Stomach (tissue), 9 donors: ENCODE data around the gene PPIL6. TPM values are rescaled to one million over a fixed set of nuclear protein-coding genes. Genes with fewer than 3 reads are reported as not detected.

Experiments
- DNase-seq, 2 donors: peaks; one replicate each; pipeline versions ENCODE4 v3.0.0 to v3.0.0-alpha.2; 2013 to 2019
- H3K27ac ChIP-seq, 5 donors: fragments of 200-600 bp in 4 of 5; sonication (generic) in 4 of 5; one replicate each; pipeline ENCODE4 v1.5.1; 2013 to 2019; ENCODE audit warnings: mild to moderate bottlenecking in 1 of 5, moderate library complexity in 1 of 5
- H3K27me3 ChIP-seq, 3 donors: fragments of 200-600 bp; sonication (generic); one replicate each; pipeline ENCODE4 v1.5.1; 2017 to 2019; ENCODE audit warnings: mixed run types in 1 of 3
- H3K36me3 ChIP-seq, 4 donors: fragments of 200-600 bp; sonication (generic); 1 replicate in 3 of 4; 2 replicates in 1 of 4; pipeline ENCODE4 v1.5.1; 2016 to 2019
- H3K4me1 ChIP-seq, 4 donors: fragments of 200-600 bp; sonication (generic); one replicate each; pipeline ENCODE4 v1.5.1; 2016 to 2019
- H3K4me3 ChIP-seq, 4 donors: fragments of 200-600 bp; sonication (generic) in 3 of 4; one replicate each; pipeline ENCODE4 v1.5.1; 2016 to 2019; ENCODE audit warnings: mild to moderate bottlenecking in 1 of 4
- H3K9me3 ChIP-seq, 4 donors: fragments of 200-600 bp; sonication (generic); one replicate each; pipeline ENCODE4 v1.5.1; 2016 to 2019
- EP300 ChIP-seq: sonication (generic); formaldehyde crosslinking; IDR thresholded peaks from one replicate; pipeline ENCODE4 v1.6.1; 2017; ENCODE audit warnings: antibody characterized with exemption
- POLR2A ChIP-seq, 4 donors: fragments of 450-650 bp; IDR thresholded peaks; one replicate each; pipeline ENCODE4 v1.6.1; 2016; ENCODE audit warnings: antibody characterized with exemption in 4 of 4, control low read depth in 2 of 4, mild to moderate bottlenecking in 1 of 4, moderate library complexity in 1 of 4
- POLR2AphosphoS5 ChIP-seq, 3 donors: sonication (generic); formaldehyde crosslinking; IDR thresholded peaks; one replicate each; pipeline ENCODE4 v1.6.1; 2016; ENCODE audit warnings: antibody characterized with exemption in 3 of 3
- whole genome bisulfite sequencing, 5 donors: extraction: QIAGEN DNeasy Blood & Tissue Kit in 3 of 5; methylation state at CpG; one replicate each; pipeline versions ENCODE4 v1.1.5 to v1.1.7; 2013 to 2018; 5-methylcytosine and 5-hydroxymethylcytosine counted together
- intact Hi-C: fragments of 100-400 bp; cut with DNase I; formaldehyde crosslinking; loops from one replicate; pipeline ENCODE4 v1.15.1; 2023; ENCODE audit warnings: low total_unique reads
- polyA plus RNA-seq, 3 donors: library from polyadenylated mRNA; stranded (reverse); fragments of 200-250 nt; gene quantifications; one replicate each; pipeline ENCODE4 v1.2.3, GENCODE V29; 2013
- total RNA-seq, 5 donors: library from RNA; depleted of rRNA; stranded (reverse); fragments of >200 nt; gene quantifications; one replicate each; pipeline versions ENCODE4 v1.1.0 to v1.2.3, GENCODE V29; 2014 to 2016
- TF ChIP-seq, protein P1 (sequence below), 7 experiments: fragments of 450-650 bp in 4 of 7; fragments of 200-600 bp in 3 of 7; sonication (generic) in 3 of 7; IDR thresholded peaks; one replicate each; pipeline ENCODE4 v1.5.1; 2016 to 2019; ENCODE audit warnings: antibody characterized with exemption in 7 of 7, control low read depth in 2 of 7, mild to moderate bottlenecking in 1 of 7
- donor health status: healthy with polysubstance abuse.
- donor health status: Bipolar disorder and iron deficiency.
- donor health status: healthy.

The PPIL6 gene
- total and polyA plus RNA-seq, 8 donors, result 1.0 to 8.6 (median 3.0) TPM; not detected in 2

DNA sequence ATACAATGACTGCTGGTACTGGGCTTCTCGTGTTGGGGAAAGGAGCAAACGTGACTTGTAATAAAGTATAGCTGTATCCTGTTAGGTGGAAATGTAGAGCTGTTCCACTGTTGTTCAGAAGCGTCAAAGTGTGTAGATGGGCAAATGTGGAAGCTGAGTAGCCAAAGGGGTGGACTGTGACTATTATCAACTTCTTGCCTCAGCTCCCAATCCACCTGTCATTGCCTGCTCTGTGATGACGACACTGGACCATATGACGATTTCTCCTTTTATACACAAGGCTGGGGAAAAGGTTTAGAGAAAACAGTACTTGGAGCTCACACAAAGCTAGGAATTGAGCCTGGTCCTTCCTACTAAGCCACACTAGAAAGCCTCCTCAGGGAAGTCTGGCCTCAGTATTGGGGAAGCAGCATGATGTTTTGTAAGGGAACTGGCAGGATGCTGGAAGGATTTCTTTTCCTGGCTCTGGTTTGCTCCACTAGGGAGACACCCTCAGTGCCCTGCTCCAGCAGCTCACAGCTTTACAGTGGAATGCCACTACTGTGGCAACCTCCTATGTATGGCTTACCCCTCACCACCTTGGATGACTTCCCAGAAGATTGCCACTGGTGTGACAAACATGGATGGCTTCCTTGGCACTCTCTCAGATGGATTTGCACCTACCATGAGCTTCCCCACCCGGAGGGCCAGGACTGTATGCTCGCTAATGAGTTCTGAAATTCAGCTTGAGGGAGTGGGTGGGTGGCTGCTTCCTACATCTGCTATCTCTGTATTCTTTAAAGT is 78.1 kb downstream of the PPIL6 start:
- H3K4me3 ChIP-seq, result no peak overlapping the region
- no peak for DNase-seq
- H3K27me3 ChIP-seq, result no peaks in the 10 kb centered on the region
- peaks cover 32 to 99% (median 94%) of the 10 kb centered on the region in 4 donors for H3K36me3 ChIP-seq
- no peaks in the 10 kb centered on the region for H3K4me1 ChIP-seq
- no peak for TF ChIP-seq EP300
- TF ChIP-seq POLR2AphosphoS5 (IDR thresholded peaks at IDR 0.05), result no peak
- TF ChIP-seq POLR2A (IDR thresholded peaks at IDR 0.05), result no peak
- TF ChIP-seq, protein P1, sequence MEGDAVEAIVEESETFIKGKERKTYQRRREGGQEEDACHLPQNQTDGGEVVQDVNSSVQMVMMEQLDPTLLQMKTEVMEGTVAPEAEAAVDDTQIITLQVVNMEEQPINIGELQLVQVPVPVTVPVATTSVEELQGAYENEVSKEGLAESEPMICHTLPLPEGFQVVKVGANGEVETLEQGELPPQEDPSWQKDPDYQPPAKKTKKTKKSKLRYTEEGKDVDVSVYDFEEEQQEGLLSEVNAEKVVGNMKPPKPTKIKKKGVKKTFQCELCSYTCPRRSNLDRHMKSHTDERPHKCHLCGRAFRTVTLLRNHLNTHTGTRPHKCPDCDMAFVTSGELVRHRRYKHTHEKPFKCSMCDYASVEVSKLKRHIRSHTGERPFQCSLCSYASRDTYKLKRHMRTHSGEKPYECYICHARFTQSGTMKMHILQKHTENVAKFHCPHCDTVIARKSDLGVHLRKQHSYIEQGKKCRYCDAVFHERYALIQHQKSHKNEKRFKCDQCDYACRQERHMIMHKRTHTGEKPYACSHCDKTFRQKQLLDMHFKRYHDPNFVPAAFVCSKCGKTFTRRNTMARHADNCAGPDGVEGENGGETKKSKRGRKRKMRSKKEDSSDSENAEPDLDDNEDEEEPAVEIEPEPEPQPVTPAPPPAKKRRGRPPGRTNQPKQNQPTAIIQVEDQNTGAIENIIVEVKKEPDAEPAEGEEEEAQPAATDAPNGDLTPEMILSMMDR (IDR thresholded peaks at IDR 0.05), result no peak
- H3K27ac ChIP-seq, result no peak overlapping the region
- intact Hi-C loops, result no loop called here
- H3K9me3 ChIP-seq, result no peaks in the 10 kb centered on the region
- WGBS, 5 donors, result 94 to 98% (median 96%) methylated on average over 7 of the region's 7 CpGs

DNA sequence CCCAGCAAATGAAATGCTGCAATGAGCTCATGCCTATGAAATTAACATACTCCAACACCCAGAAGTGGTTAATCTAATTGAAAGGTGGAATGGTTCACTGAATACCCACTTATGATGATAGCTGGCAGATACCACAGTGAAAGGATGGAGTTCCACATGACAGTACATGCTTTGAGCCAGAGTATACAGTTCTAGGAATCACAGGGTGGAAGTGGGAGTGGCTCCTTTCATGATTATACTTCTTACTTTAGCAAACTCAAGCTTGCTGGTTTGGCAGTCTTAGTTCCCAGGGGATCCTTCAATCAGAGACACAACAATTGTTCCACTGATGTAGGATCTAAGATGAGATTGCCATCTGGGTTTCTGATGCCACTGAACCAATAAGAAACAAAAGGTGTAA is 79.6 kb downstream of the PPIL6 start:
- TF ChIP-seq POLR2AphosphoS5 (IDR thresholded peaks at IDR 0.05) (no peak), EP300 (no peak), POLR2A (IDR thresholded peaks at IDR 0.05) (no peak)
- TF ChIP-seq, protein P1 (IDR thresholded peaks at IDR 0.05), result no peak
- Histone ChIP-seq H3K27me3 (no peaks in the 10 kb centered on the region), H3K4me3 (no peak overlapping the region), H3K36me3 (peaks cover 31 to 99% (median 94%) of the 10 kb centered on the region in 4 donors), H3K27ac (no peak overlapping the region), H3K4me1 (no peaks in the 10 kb centered on the region), H3K9me3 (peaks cover 0 to 12% (median 5%) of the 10 kb centered on the region in 4 donors)
- no peak for DNase-seq
- intact Hi-C loops, result no loop called here

DNA sequence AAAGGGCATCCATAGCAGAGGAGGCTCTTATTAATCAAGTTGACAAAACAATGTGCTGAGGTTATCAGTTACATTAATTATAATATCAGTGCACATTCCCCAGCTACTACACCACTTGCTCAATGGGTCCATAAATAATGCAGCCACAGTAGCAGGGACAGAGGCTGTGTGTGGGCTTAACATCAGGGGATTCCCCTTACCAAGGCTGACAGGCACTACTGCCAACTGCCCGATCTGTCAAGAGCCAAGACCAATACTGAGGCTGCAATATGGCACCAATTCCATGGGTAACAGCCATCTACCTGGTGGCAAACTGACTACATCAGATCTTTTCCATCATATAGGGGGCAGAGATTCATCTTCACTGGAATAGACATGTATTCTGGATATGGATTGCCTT is 80.1 kb downstream of the PPIL6 start:
- Histone ChIP-seq H3K4me3 (no peak overlapping the region), H3K4me1 (no peaks in the 10 kb centered on the region), H3K36me3 (peaks cover 31 to 99% (median 94%) of the 10 kb centered on the region in 4 donors), H3K27ac (no peak overlapping the region), H3K27me3 (no peaks in the 10 kb centered on the region), H3K9me3 (peaks cover 0 to 12% (median 5%) of the 10 kb centered on the region in 4 donors)
- WGBS, 5 donors, result 86 to 100% (median 96%) methylated on average over 1 of the region's 1 CpG
- DNase-seq, result no peak
- intact Hi-C loops, result no loop called here
- TF ChIP-seq POLR2A (IDR thresholded peaks at IDR 0.05), result no peak
- TF ChIP-seq, protein P1 (IDR thresholded peaks at IDR 0.05), result no peak
- no peak for TF ChIP-seq POLR2AphosphoS5 (IDR thresholded peaks at IDR 0.05)
- no peak for TF ChIP-seq EP300

DNA sequence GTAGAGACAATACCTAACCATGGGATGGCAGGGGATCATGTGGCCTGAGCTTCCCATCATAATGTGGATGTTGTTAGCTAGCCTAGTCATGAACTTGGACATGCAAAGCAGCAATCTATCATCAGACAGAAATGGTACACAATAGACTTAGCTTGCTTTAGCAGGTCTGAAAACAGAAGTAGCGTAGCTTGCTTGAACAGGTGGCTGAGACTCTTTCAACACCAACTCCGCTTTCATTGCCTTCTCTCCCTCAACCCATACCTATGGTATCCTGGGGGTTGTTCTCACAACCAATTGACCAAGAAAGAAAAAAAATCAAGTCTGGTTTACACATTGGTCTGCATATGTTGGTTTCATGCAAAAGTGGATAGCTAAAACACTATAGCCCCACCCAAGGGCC is 81.2 kb downstream of the PPIL6 start:
- Histone ChIP-seq H3K36me3 (peaks cover 25 to 99% (median 92%) of the 10 kb centered on the region in 4 donors), H3K9me3 (peaks cover 0 to 12% (median 5%) of the 10 kb centered on the region in 4 donors), H3K4me1 (no peaks in the 10 kb centered on the region), H3K27me3 (no peaks in the 10 kb centered on the region), H3K27ac (no peak overlapping the region), H3K4me3 (no peak overlapping the region)
- TF ChIP-seq, protein P1 (IDR thresholded peaks at IDR 0.05), result no peak
- TF ChIP-seq EP300 (no peak), POLR2AphosphoS5 (IDR thresholded peaks at IDR 0.05) (no peak), POLR2A (IDR thresholded peaks at IDR 0.05) (no peak)
- WGBS, 5 donors, result 89 to 98% (median 94%) methylated on average over 2 of the region's 2 CpGs
- no peak for DNase-seq
- intact Hi-C loops, result no loop called here
